ENCODE results near the gene JPH2.
A peak's percentile ranks its signal among the peaks of the same experiment; 100 is the strongest.

Gene JPH2

GRCh38 chr20:44187772-44188709 is 1.1 kb upstream of the JPH2 start:
- DNase-seq (ENCODE audit: low read depth, low spot score), result peak; percentile 77

GRCh38 chr20:44186674-44187053 is 324 bp downstream of the JPH2 start:
- DNase-seq (ENCODE audit: low read depth, low spot score), result peak; percentile 41

- no peak for DNase-seq (ENCODE audit: low read depth, low spot score)
Measured at GRCh38 chr20:44186201-44186600, 787 bp downstream of the JPH2 start.

GRCh38 chr20:44185574-44185973 is 1.4 kb downstream of the JPH2 start:
- no peak for DNase-seq (ENCODE audit: low read depth, low spot score)

- no peak for DNase-seq (ENCODE audit: low read depth, low spot score)
Measured at GRCh38 chr20:44183282-44183681, 3.7 kb downstream of the JPH2 start.

GRCh38 chr20:44182863-44183262 is 4.1 kb downstream of the JPH2 start:
- DNase-seq (ENCODE audit: low read depth, low spot score), result no peak

- DNase-seq (ENCODE audit: low read depth, low spot score), result no peak
Measured at GRCh38 chr20:44182135-44182765, 4.7 kb downstream of the JPH2 start.

GRCh38 chr20:44181611-44182010 is 5.4 kb downstream of the JPH2 start:
- no peak for DNase-seq (ENCODE audit: low read depth, low spot score)

- DNase-seq (ENCODE audit: low read depth, low spot score), result no peak
Measured at GRCh38 chr20:44180814-44181213, 6.2 kb downstream of the JPH2 start.

GRCh38 chr20:44176833-44177534 is 10.0 kb downstream of the JPH2 start:
- DNase-seq (ENCODE audit: low read depth, low spot score), result no peak

- DNase-seq (ENCODE audit: low read depth, low spot score), result no peak
Measured at GRCh38 chr20:44174996-44175765, 11.8 kb downstream of the JPH2 start.

GRCh38 chr20:44173846-44174245 is 13.1 kb downstream of the JPH2 start:
- no peak for DNase-seq (ENCODE audit: low read depth, low spot score)

GRCh38 chr20:44173116-44173515 is 13.9 kb downstream of the JPH2 start:
- DNase-seq (ENCODE audit: low read depth, low spot score), result no peak

GRCh38 chr20:44172572-44172950 is 14.4 kb downstream of the JPH2 start:
- no peak for DNase-seq (ENCODE audit: low read depth, low spot score)

GRCh38 chr20:44171775-44172571 is 15.0 kb downstream of the JPH2 start:
- no peak for DNase-seq (ENCODE audit: low read depth, low spot score)

GRCh38 chr20:44170816-44171410 is 16.1 kb downstream of the JPH2 start:
- no peak for DNase-seq (ENCODE audit: low read depth, low spot score)

GRCh38 chr20:44167736-44168135 is 19.3 kb downstream of the JPH2 start:
- no peak for DNase-seq (ENCODE audit: low read depth, low spot score)

GRCh38 chr20:44166477-44166876 is 20.5 kb downstream of the JPH2 start:
- DNase-seq (ENCODE audit: low read depth, low spot score), result peak; percentile 58

- DNase-seq (ENCODE audit: low read depth, low spot score), result peak; percentile 80
Measured at GRCh38 chr20:44166008-44166407, 21.0 kb downstream of the JPH2 start.

- DNase-seq (ENCODE audit: low read depth, low spot score), result no peak
Measured at GRCh38 chr20:44160133-44160532, 26.9 kb downstream of the JPH2 start.
